Measurements from ENCODE around the gene ARL6IP6. TPM values are rescaled to one million over a fixed set of nuclear protein-coding genes. Genes with fewer than 3 reads are reported as not detected.
A peak's percentile ranks its signal among the peaks of the same experiment; 100 is the strongest.

Gene ARL6IP6
- total RNA-seq: 16.2 and 19.0 TPM in 2 replicates
- 53.9 and 54.8 TPM in 2 replicates for polyA plus RNA-seq
- 14.6 and 15.4 TPM in 2 replicates for polyA plus RNA-seq (2012)
- polyA minus RNA-seq (ENCODE audit: low replicate concordance): 1.6 and 15.2 TPM in 2 replicates

- Histone ChIP-seq H3K27me3 (ENCODE audit: control insufficient read depth, insufficient read depth, low read length) (no peaks in the 10 kb centered on the region), H3K9ac (ENCODE audit: insufficient read depth, low read length) (peak within 1 kb of the TSS; percentile 97), H3K27ac (ENCODE audit: insufficient read depth, low read length) (peak within 1 kb of the TSS; percentile 99), H3K4me2 (ENCODE audit: extremely low read depth, insufficient read depth, low read length) (peak within 1 kb of the TSS; percentile 75), H4K20me1 (ENCODE audit: control insufficient read depth, extremely low read depth, insufficient read depth, low read length) (no peaks in the 10 kb centered on the region), H2AFZ (ENCODE audit: low read length) (peak within 1 kb of the TSS; percentile 99), H3K9me3 (ENCODE audit: control insufficient read depth, insufficient read depth, low read depth, low read length) (no peaks in the 10 kb centered on the region), H3K79me2 (ENCODE audit: control insufficient read depth, insufficient read depth, low read length) (peaks cover 72% of the 10 kb centered on the region), H3K4me1 (ENCODE audit: control insufficient read depth, extremely low read depth, insufficient read depth, low read length) (no peaks in the 10 kb centered on the region), H3K36me3 (ENCODE audit: control insufficient read depth, insufficient read depth, low read length) (no peaks in the 10 kb centered on the region), H3K4me3 (replicated peaks in 1 of 4; ENCODE audit: control extremely low read depth in 1 of 4, insufficient read depth in 1 of 4, low read depth in 3 of 4, low read length in 4 of 4) (peak within 1 kb of the TSS; percentile 92 to 95 (median 94))
- DNase-seq (ENCODE audit: low read depth in 2 of 2): peak; percentile 88 to 91
- TF ChIP-seq EZH2 (IDR thresholded peaks at IDR 0.05; ENCODE audit: low read length, missing control alignments) (no peak), CTCF (conservative IDR thresholded peaks at IDR 0.05 in 1 of 2, IDR thresholded peaks at IDR 0.05 in 1 of 2; ENCODE audit: low read depth in 1 of 2, low read length in 2 of 2) (no peak)
Measured at GRCh38 chr2:152718076-152718908, at the start of gene ARL6IP6. Gene ARL6IP6 (plus strand): TSS chr2:152718620. CDS start chr2:152718625, 5 bp downstream.

- Histone ChIP-seq H3K79me2 (ENCODE audit: control insufficient read depth, insufficient read depth, low read length) (no peaks in the 10 kb centered on the region), H4K20me1 (ENCODE audit: control insufficient read depth, extremely low read depth, insufficient read depth, low read length) (no peaks in the 10 kb centered on the region), H3K27me3 (ENCODE audit: control insufficient read depth, insufficient read depth, low read length) (no peaks in the 10 kb centered on the region), H3K4me3 (replicated peaks in 1 of 4; ENCODE audit: control extremely low read depth in 1 of 4, insufficient read depth in 1 of 4, low read depth in 3 of 4, low read length in 4 of 4) (no peak overlapping the region), H3K4me1 (ENCODE audit: control insufficient read depth, extremely low read depth, insufficient read depth, low read length) (no peaks in the 10 kb centered on the region), H3K9me3 (ENCODE audit: control insufficient read depth, insufficient read depth, low read depth, low read length) (no peaks in the 10 kb centered on the region), H3K27ac (ENCODE audit: insufficient read depth, low read length) (no peak overlapping the region), H3K36me3 (ENCODE audit: control insufficient read depth, insufficient read depth, low read length) (peaks cover 7% of the 10 kb centered on the region), H3K9ac (ENCODE audit: insufficient read depth, low read length) (no peak overlapping the region), H3K4me2 (ENCODE audit: extremely low read depth, insufficient read depth, low read length) (no peak overlapping the region), H2AFZ (ENCODE audit: low read length) (no peak overlapping the region)
- no peak for TF ChIP-seq EZH2 (IDR thresholded peaks at IDR 0.05; ENCODE audit: low read length, missing control alignments)
- TF ChIP-seq CTCF (conservative IDR thresholded peaks at IDR 0.05 in 1 of 2, IDR thresholded peaks at IDR 0.05 in 1 of 2; ENCODE audit: low read depth in 1 of 2, low read length in 2 of 2): no peak
- no peak for DNase-seq (ENCODE audit: low read depth in 2 of 2)
Measured at GRCh38 chr2:152674334-152674733, 44.1 kb upstream of the ARL6IP6 start.

GRCh38 chr2:152676461-152676860 lies 42.0 kb upstream of the ARL6IP6 start:
- TF ChIP-seq CTCF (conservative IDR thresholded peaks at IDR 0.05 in 1 of 2, IDR thresholded peaks at IDR 0.05 in 1 of 2; ENCODE audit: low read depth in 1 of 2, low read length in 2 of 2) (no peak), EZH2 (IDR thresholded peaks at IDR 0.05; ENCODE audit: low read length, missing control alignments) (no peak)
- no peaks in the 10 kb centered on the region for H3K79me2 ChIP-seq (ENCODE audit: control insufficient read depth, insufficient read depth, low read length)
- no peak overlapping the region for H2AFZ ChIP-seq (ENCODE audit: low read length)
- no peak overlapping the region for H3K27ac ChIP-seq (ENCODE audit: insufficient read depth, low read length)
- no peaks in the 10 kb centered on the region for H3K4me1 ChIP-seq (ENCODE audit: control insufficient read depth, extremely low read depth, insufficient read depth, low read length)
- H3K4me3 ChIP-seq (replicated peaks in 1 of 4; ENCODE audit: control extremely low read depth in 1 of 4, insufficient read depth in 1 of 4, low read depth in 3 of 4, low read length in 4 of 4): no peak overlapping the region
- no peak overlapping the region for H3K4me2 ChIP-seq (ENCODE audit: extremely low read depth, insufficient read depth, low read length)
- H3K9me3 ChIP-seq (ENCODE audit: control insufficient read depth, insufficient read depth, low read depth, low read length): no peaks in the 10 kb centered on the region
- no peak overlapping the region for H3K9ac ChIP-seq (ENCODE audit: insufficient read depth, low read length)
- H4K20me1 ChIP-seq (ENCODE audit: control insufficient read depth, extremely low read depth, insufficient read depth, low read length): no peaks in the 10 kb centered on the region
- DNase-seq (ENCODE audit: low read depth in 2 of 2): no peak
- H3K27me3 ChIP-seq (ENCODE audit: control insufficient read depth, insufficient read depth, low read length): no peaks in the 10 kb centered on the region
- peaks cover 5% of the 10 kb centered on the region for H3K36me3 ChIP-seq (ENCODE audit: control insufficient read depth, insufficient read depth, low read length)
